Activated T-cell treated with anti-CD3 and anti-CD28 coated beads, Interleukin-2, amount 50 U/mL, for 4 hours (primary cell): ENCODE data around the gene OXCT1. TPM values are rescaled to one million over a fixed set of nuclear protein-coding genes. Genes with fewer than 3 reads are reported as not detected.
"Not testable (repeated sequence)": the region's sequence is repeated elsewhere in the genome, so short reads cannot be mapped to it uniquely, and the experiment has no call there.

Experiments used
- ATAC-seq, 2 donors: fragments of 200-7000 bp; cut with Tn5 transposase; one replicate each; pipeline ENCODE4 v1.10.0; 2021
- DNase-seq: peaks from one replicate; pipeline ENCODE4 v3.0.0-alpha.2; 2020
- H3K27me3 Mint-ChIP-seq: one replicate; pipeline ENCODE4 v1.8.0; 2021; ENCODE audit warnings: low read depth, mixed read lengths
- H3K36me3 Mint-ChIP-seq: one replicate; pipeline ENCODE4 v1.8.0; 2022; ENCODE audit warnings: mixed read lengths; ENCODE audit not compliant: insufficient read depth
- H3K4me1 Mint-ChIP-seq: one replicate; pipeline ENCODE4 v1.8.0; 2021; ENCODE audit warnings: low read depth, mixed read lengths
- H3K4me3 Mint-ChIP-seq: one replicate; pipeline ENCODE4 v1.8.0; 2021; ENCODE audit warnings: mild to moderate bottlenecking, moderate library complexity, mixed read lengths
- H3K9me3 Mint-ChIP-seq: one replicate; pipeline ENCODE4 v1.8.0; 2021; ENCODE audit warnings: mixed read lengths
- total RNA-seq, 3 donors: library from RNA; stranded (reverse); gene quantifications; one replicate each; pipeline ENCODE4 v1.2.1, GENCODE V29; 2021

Gene OXCT1
- total RNA-seq, 3 donors from 2014 or later, result 77.8 to 96.1 (median 89.7) TPM

DNA sequence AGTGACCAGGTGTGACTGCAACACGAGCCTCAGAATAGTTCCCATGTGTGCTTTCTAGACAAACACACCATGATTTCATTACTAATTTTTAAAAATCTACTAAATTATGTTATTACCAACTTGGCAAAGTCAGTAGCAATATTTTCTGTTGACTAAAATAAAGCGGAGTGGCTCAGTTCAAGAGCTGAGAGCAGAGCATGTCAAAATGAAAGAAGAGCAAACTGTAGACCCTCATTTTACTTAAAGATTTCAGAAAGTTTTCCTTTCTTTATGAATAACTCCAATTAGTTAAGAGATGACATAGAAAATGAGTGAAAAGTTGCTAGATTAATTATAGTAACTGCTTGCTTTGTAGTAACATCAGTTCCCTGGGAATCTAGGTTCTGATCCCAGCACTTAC is 17.9 kb downstream of the OXCT1 start:
- H3K36me3 Mint-ChIP-seq, result peaks cover 44% of the 10 kb centered on the region
- peaks cover 19% of the 10 kb centered on the region for H3K4me1 Mint-ChIP-seq
- H3K27me3 Mint-ChIP-seq, result no peaks in the 10 kb centered on the region
- no peak overlapping the region for H3K4me3 Mint-ChIP-seq
- no peaks in the 10 kb centered on the region for H3K9me3 Mint-ChIP-seq
- ATAC-seq, result peak in 1 of 2 donors; percentile 25
- no peak for DNase-seq

DNA sequence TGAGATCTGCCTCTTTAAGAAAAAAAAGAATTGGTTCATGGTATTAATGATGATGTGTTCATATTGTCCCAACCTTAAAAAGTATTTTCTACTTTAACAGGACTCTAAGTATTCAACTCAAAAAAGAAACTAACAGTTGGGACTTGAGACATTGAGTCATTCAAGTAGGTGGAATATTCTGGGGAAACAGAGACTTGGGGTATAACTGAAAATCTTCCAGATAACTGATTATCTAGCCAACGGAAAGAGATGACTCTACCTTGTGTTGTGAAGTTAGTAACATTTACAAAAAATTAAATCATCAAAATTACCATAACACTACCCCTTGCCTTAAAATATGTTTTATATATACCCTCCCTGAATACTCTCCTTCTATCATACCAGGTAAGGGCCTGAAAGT is 19.1 kb downstream of the OXCT1 start:
- H3K27me3 Mint-ChIP-seq, result no peaks in the 10 kb centered on the region
- H3K36me3 Mint-ChIP-seq, result peaks cover 48% of the 10 kb centered on the region
- ATAC-seq (peak; percentile 84 to 86), DNase-seq (no peak)
- peak overlapping the region; percentile 11 for H3K4me3 Mint-ChIP-seq
- H3K4me1 Mint-ChIP-seq, result peaks cover 19% of the 10 kb centered on the region
- no peaks in the 10 kb centered on the region for H3K9me3 Mint-ChIP-seq

DNA sequence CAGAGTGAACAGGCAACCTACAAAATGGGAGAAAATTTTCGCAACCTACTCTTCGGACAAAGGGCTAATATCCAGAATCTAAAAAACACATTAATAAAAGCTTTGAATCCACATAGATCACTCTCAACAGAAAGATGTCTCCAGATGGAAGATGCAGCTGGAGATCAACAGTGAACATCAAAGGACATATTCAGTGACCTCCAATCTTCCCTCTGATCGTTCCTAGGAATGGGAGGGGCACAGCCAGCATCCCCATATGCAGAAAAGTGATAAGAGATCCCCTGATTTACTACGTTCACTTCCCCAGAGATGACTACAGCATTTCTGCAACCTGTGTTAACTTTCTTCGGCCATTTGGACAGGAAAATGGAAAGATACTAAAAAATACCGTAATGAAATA is 21.2 kb downstream of the OXCT1 start:
- Mint-ChIP-seq H3K4me3 (no peak overlapping the region), H3K27me3 (no peaks in the 10 kb centered on the region)

DNA sequence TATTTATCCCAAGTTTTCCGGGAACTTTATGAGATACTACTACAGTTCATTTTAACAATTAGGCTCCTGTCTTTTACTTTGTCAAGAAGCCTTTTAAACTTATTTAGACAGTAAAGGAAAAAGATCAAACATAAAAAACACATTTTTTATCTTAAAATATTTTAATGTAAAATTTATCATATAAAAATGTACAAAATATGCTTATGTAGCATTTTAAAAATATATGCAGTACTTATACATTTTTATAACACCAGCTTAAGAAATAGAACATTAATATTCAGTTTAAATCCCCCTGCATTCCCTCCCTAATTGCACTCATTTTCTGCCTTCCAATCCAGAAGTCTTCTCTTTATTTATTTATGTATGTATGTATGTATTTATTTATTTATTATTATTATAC is 24.5 kb downstream of the OXCT1 start:
- not testable (repeated sequence) for DNase-seq, H3K9me3 Mint-ChIP-seq, ATAC-seq, H3K27me3 Mint-ChIP-seq, H3K4me3 Mint-ChIP-seq, H3K4me1 Mint-ChIP-seq
- peaks cover 32% of the 10 kb centered on the region for H3K36me3 Mint-ChIP-seq

More for the DNA sequence above, 21.2 kb downstream of the OXCT1 start:
- peaks cover 18% of the 10 kb centered on the region for H3K4me1 Mint-ChIP-seq
- DNase-seq (no peak), ATAC-seq (no peak)
- peaks cover 47% of the 10 kb centered on the region for H3K36me3 Mint-ChIP-seq
- no peaks in the 10 kb centered on the region for H3K9me3 Mint-ChIP-seq

DNA sequence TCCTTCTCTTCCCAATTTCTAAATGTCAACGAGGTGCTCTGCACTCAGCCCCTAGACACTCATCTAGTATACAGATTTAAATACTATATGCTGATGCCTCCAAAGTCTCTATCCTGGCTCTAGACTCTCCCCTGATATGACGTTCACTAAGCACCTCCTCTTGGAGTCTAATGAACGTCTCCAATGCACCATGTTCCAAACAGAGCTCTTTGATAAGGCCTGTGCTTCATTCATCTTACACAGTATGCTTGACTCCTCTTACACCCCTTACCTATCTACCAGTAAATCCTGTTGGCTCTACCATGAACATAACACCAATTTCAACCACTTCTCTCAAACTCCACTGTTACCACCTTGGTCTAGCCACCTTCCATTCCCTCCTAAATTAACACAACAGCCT is 25.7 kb downstream of the OXCT1 start:
- H3K27me3 Mint-ChIP-seq, result no peaks in the 10 kb centered on the region

DNA sequence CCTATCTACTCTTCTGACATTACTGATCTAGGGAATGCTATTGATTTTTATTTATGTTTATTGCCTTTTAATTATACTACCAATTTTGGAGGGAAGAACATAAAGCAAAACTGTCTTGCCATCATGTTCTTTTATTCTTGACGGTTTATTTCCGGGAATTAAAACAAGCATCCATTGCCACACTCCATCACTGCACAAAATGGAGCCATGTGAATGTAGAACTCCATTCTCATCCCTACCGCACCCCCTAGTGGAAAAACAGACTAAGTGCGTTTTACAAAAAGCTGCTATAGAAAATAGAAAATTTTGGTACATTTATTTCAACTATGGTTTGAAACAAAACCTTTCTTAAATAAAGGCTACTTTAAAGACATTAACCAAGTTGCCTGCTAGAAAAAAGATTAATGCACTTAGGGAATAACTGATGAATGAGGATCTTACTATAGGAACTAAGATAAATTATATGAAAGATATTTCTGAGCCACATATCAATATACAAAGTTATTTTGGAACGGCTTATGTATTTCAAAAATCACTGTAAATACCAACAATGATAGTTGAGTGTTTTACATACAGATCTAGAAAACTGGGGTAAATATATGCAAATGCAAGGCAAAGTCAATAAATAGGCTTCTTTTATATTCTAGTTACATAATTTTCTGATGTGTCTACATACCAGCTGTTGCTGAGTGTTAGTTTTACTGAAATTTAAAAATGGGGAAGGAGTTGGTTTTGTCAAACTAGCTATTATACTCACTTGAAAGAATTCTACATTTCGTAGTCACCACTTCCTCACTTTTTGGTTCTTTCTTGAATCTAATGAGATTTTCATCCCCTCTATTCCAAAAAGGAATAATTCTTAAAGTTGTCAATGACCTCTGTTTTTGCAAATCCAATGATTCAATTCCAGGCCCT is 26.5 kb downstream of the OXCT1 start:
- peaks cover 25% of the 10 kb centered on the region for H3K36me3 Mint-ChIP-seq
- no peak for DNase-seq
- no peak for ATAC-seq
- no peaks in the 10 kb centered on the region for H3K4me1 Mint-ChIP-seq
- no peaks in the 10 kb centered on the region for H3K27me3 Mint-ChIP-seq
- H3K4me3 Mint-ChIP-seq, result no peak overlapping the region
- H3K9me3 Mint-ChIP-seq, result no peaks in the 10 kb centered on the region

More for the DNA sequence above, 25.7 kb downstream of the OXCT1 start:
- Mint-ChIP-seq H3K4me1 (peaks cover 3% of the 10 kb centered on the region), H3K4me3 (no peak overlapping the region), H3K36me3 (peaks cover 28% of the 10 kb centered on the region), H3K9me3 (no peaks in the 10 kb centered on the region)
- DNase-seq (no peak), ATAC-seq (no peak)

DNA sequence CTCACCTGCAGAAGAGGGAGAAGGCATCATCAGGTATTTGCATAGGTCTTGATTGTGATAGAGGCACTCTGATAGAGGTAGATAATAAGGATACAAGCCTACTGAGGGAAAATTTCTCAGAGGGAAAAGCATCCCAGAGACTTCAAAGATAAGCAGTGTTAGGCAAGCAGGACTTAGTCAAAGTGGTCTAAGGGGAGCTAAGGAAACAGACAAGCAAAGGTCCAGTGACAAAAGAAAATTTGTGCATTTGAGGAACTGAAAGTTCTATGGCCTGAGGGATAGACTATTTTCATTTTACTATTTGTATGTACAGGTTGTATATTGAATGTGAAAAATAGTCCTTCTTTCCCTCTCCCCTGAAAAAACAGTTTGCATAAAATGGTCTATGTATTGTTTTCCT is 27.4 kb downstream of the OXCT1 start:
- H3K36me3 Mint-ChIP-seq, result peaks cover 32% of the 10 kb centered on the region
- H3K4me1 Mint-ChIP-seq, result no peaks in the 10 kb centered on the region
- no peaks in the 10 kb centered on the region for H3K9me3 Mint-ChIP-seq
- DNase-seq (no peak), ATAC-seq (no peak)
- H3K27me3 Mint-ChIP-seq, result no peaks in the 10 kb centered on the region
- H3K4me3 Mint-ChIP-seq, result no peak overlapping the region

DNA sequence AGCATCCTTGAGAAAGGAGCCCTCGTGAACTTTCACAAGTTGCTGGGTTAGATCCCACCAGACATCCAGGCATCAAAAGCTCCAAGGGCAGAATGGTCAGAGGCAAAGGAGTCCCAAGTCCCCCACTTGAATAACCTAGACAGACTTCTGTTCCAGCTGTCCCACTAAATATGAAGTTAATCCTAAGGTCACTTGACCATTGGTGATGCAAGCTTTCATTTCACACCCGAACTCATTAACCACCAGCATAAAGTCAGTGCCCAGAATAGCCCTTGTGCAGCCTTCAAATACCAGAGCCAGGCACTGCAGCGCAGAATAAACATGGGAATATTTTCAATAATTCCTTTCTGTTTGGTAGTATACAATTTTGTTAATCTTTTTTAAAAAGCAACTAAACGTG is 28.9 kb downstream of the OXCT1 start:
- Mint-ChIP-seq H3K36me3 (peaks cover 32% of the 10 kb centered on the region), H3K4me1 (no peaks in the 10 kb centered on the region), H3K9me3 (no peaks in the 10 kb centered on the region), H3K27me3 (no peaks in the 10 kb centered on the region), H3K4me3 (no peak overlapping the region)
- DNase-seq (no peak), ATAC-seq (no peak)

DNA sequence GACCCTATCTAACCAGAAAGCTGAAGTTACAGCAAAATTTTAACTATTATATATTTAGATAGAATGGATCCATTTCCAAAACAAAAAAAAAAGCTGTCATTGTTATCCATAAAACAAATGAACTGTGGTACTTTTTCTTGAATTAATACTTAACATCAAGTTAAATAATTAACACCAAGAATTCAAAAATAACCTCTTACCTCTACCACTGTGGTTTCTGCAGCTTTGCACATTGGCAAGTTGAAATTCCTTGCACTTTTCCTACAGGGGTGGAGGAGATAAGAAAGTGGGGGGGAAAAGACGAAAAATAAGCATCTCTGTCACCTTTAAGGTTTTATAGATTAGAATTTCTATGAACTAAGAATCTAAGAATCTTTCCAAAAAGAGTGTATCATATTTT is 30.0 kb downstream of the OXCT1 start:
- H3K9me3 Mint-ChIP-seq, result no peaks in the 10 kb centered on the region
- no peaks in the 10 kb centered on the region for H3K4me1 Mint-ChIP-seq
- no peak overlapping the region for H3K4me3 Mint-ChIP-seq
- no peaks in the 10 kb centered on the region for H3K27me3 Mint-ChIP-seq
- DNase-seq (no peak), ATAC-seq (no peak)
- H3K36me3 Mint-ChIP-seq, result peaks cover 32% of the 10 kb centered on the region

DNA sequence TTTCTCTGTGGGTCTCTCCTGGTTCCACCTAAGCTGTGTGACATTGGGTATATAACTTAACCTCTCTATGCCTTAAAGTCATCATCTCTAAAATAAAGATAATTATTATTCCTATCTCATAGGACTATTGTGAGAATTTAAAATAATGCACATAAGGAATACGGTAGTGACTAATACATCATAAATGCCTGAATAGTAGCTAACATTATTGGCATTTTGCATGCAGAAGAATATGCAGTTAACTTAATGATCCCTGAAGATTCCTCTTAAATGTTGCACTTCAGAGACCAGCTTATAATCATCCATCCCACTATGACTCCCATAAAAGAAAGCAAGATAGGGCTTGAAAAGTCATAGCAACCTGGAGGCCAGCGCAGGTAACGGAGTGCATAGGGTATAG is 32.4 kb downstream of the OXCT1 start:
- DNase-seq (no peak), ATAC-seq (no peak)
- H3K4me1 Mint-ChIP-seq, result peaks cover 10% of the 10 kb centered on the region
- no peaks in the 10 kb centered on the region for H3K27me3 Mint-ChIP-seq
- no peaks in the 10 kb centered on the region for H3K9me3 Mint-ChIP-seq
- H3K4me3 Mint-ChIP-seq, result no peak overlapping the region
- peaks cover 52% of the 10 kb centered on the region for H3K36me3 Mint-ChIP-seq

DNA sequence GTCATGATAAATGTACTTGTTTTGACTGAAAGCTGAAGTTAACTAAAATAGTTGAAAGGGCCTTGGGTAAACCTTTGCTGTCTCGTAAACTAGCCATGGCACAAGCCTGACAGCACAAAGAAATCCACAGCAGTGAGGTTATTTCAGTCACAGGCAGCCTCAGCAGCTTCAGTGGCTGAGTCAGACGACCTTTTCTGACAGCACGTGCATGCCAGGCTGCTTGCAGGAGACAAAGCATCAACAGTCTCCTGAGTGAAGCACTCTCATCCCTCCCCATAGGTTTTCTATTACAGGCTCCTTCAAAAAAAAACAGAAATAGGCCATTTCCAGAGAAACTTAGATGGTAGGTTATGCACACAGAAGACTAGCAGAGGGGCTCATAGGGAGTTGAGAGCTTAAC is 34.6 kb downstream of the OXCT1 start:
- Mint-ChIP-seq H3K4me1 (peaks cover 12% of the 10 kb centered on the region), H3K27me3 (no peaks in the 10 kb centered on the region), H3K9me3 (no peaks in the 10 kb centered on the region), H3K36me3 (peaks cover 62% of the 10 kb centered on the region), H3K4me3 (no peak overlapping the region)
- ATAC-seq (peak in 1 of 2 donors; percentile 54), DNase-seq (peak; percentile 9)

DNA sequence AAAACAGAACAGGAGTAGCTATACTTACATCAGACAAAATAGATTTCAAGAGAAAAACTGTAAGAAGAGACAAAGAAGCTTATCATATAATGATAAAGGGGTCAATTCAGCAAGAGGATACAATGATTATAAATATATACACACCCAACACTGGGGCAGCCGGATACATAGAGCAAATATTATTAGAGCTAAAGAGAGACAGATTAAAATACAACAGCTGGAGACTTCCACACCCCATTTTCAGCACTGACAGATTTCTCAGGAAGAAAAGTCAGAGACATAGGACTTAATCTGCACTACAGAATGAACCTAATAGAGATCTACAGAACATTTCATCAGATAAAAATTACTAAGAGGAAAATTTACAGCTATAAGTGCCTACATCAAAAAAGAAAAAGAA is 35.7 kb downstream of the OXCT1 start:
- Mint-ChIP-seq H3K4me1 (peaks cover 12% of the 10 kb centered on the region), H3K9me3 (no peaks in the 10 kb centered on the region), H3K36me3 (peaks cover 60% of the 10 kb centered on the region), H3K27me3 (no peaks in the 10 kb centered on the region), H3K4me3 (no peak overlapping the region)
- DNase-seq (no peak), ATAC-seq (no peak)

DNA sequence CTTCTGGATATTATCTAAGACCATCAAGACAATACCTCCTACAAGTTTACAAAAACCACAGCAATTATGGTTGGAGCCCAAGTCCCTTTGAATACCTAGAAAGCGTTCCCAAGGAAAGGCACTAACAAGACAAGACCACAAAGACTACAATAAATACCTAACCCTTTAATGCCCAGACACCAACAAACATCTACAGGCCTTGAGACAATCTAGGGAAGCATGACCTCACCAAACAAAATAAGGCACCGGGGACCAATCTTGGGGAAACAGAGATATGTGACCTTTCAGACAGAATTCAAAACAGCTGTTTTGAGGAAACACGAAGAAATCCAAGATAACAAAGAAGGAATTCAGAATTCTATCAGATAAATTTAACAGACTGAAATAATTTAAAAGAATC is 37.8 kb downstream of the OXCT1 start:
- H3K36me3 Mint-ChIP-seq, result peaks cover 51% of the 10 kb centered on the region
- H3K9me3 Mint-ChIP-seq, result no peaks in the 10 kb centered on the region
- no peak overlapping the region for H3K4me3 Mint-ChIP-seq
- DNase-seq (no peak), ATAC-seq (no peak)
- no peaks in the 10 kb centered on the region for H3K27me3 Mint-ChIP-seq
- peaks cover 12% of the 10 kb centered on the region for H3K4me1 Mint-ChIP-seq

DNA sequence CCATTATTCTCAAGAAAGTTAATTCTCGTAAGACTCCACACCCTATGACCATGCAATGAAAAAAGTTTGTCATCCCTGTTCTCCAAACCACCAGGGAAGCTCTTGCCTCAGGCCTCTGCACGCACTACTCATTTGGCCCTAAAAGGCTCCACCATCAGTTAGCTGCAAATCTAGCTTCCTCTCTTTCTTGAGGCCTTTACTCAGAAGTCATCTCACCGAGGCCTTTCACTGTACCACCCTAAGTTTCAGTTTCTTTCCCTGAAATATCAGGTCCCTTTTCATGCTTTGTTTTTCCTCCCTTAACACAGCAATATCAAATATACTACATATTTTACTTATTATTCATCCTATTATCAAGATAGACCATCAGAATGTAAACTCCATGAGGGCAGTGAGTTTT is 39.1 kb downstream of the OXCT1 start:
- Mint-ChIP-seq H3K4me3 (no peak overlapping the region), H3K4me1 (peaks cover 12% of the 10 kb centered on the region), H3K27me3 (no peaks in the 10 kb centered on the region), H3K36me3 (peaks cover 58% of the 10 kb centered on the region), H3K9me3 (no peaks in the 10 kb centered on the region)
- no peak for ATAC-seq
- no peak for DNase-seq

DNA sequence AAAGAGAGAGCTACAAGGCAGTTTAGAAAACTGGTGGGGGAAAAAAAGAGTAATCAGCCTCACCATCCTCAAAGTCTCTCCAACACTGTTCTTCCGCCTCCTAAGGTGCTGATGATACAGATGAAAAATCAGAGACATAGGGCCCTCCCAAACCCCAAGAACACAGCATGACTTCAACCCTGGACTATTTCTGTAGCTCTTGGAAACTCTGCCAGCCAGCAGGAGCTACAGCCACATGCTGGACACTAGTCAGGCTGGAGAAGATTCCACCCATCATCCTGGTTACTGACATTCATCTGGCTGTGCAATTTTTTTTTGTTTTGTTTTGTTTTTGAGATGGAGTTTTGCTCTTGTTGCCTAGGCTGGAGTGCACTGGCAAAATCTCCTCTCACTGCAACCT is 42.4 kb downstream of the OXCT1 start:
- DNase-seq, result no peak
- Mint-ChIP-seq H3K9me3 (no peaks in the 10 kb centered on the region), H3K27me3 (no peaks in the 10 kb centered on the region), H3K4me1 (peaks cover 4% of the 10 kb centered on the region), H3K36me3 (peaks cover 54% of the 10 kb centered on the region), H3K4me3 (no peak overlapping the region)
- ATAC-seq, result no peak
